ENCODE measurements around the gene SLC12A7.
A peak's percentile ranks its signal among the peaks of the same experiment; 100 is the strongest.
"Not testable (repeated sequence)": the region's sequence is repeated elsewhere in the genome, so short reads cannot be mapped to it uniquely, and the experiment has no call there.

SLC12A7 gene

GRCh38 chr5:1099926-1100663 lies 11.8 kb downstream of the SLC12A7 start:
- H3K9me3 ChIP-seq (ENCODE audit: insufficient read depth, low read depth, low read length) = no peaks in the 10 kb centered on the region
- peaks cover 8% of the 10 kb centered on the region for H3K36me3 ChIP-seq (ENCODE audit: insufficient read depth, low read length)
- WGBS = 71% methylated on average over 48 of the region's 48 CpGs
- H3K4me3 ChIP-seq (ENCODE audit: low read length) = no peak overlapping the region
- H3K9ac ChIP-seq (ENCODE audit: low read depth, low read length) = 0 out of 2 replicates have a peak overlapping the region, but pooled peaks have one; percentile 10
- H3K27ac ChIP-seq (ENCODE audit: low read depth, low read length) = peak overlapping the region; percentile 20; the same call in 1 of the 2 replicates
- no peaks in the 10 kb centered on the region for H3K27me3 ChIP-seq (ENCODE audit: insufficient read depth, low read length)
- H3K4me1 ChIP-seq (ENCODE audit: insufficient read depth, low read length) = peaks cover 65% of the 10 kb centered on the region

GRCh38 chr5:1098986-1099597 lies 12.8 kb downstream of the SLC12A7 start:
- Histone ChIP-seq H3K9me3 (ENCODE audit: insufficient read depth, low read depth, low read length) (no peaks in the 10 kb centered on the region), H3K27me3 (ENCODE audit: insufficient read depth, low read length) (no peaks in the 10 kb centered on the region), H3K9ac (ENCODE audit: low read depth, low read length) (no peak overlapping the region), H3K36me3 (ENCODE audit: insufficient read depth, low read length) (peaks cover 8% of the 10 kb centered on the region), H3K4me3 (ENCODE audit: low read length) (no peak overlapping the region), H3K27ac (ENCODE audit: low read depth, low read length) (peak overlapping the region; percentile 28; the same call in 1 of the 2 replicates), H3K4me1 (ENCODE audit: insufficient read depth, low read length) (peaks cover 65% of the 10 kb centered on the region)
- 82% methylated on average over 28 of the region's 28 CpGs for WGBS

- H3K27ac ChIP-seq (ENCODE audit: low read depth, low read length); H3K9ac ChIP-seq (ENCODE audit: low read depth, low read length); H3K27me3 ChIP-seq (ENCODE audit: insufficient read depth, low read length); H3K4me3 ChIP-seq (ENCODE audit: low read length); H3K9me3 ChIP-seq (ENCODE audit: insufficient read depth, low read depth, low read length): not testable (repeated sequence)
- Histone ChIP-seq H3K4me1 (ENCODE audit: insufficient read depth, low read length) (peaks cover 65% of the 10 kb centered on the region), H3K36me3 (ENCODE audit: insufficient read depth, low read length) (peaks cover 19% of the 10 kb centered on the region)
- WGBS = 75% methylated on average over 6 of the region's 7 CpGs
These were observed 13.9 kb downstream of the SLC12A7 start for GRCh38 chr5:1097988-1098385.

GRCh38 chr5:1097381-1097987 lies 14.4 kb downstream of the SLC12A7 start:
- WGBS = 87% methylated on average over 22 of the region's 22 CpGs

GRCh38 chr5:1096838-1097237 lies 15.0 kb downstream of the SLC12A7 start:
- H3K27ac ChIP-seq (ENCODE audit: low read depth, low read length) = no peak overlapping the region; the same call in 1 of the 2 replicates
- H3K9ac ChIP-seq (ENCODE audit: low read depth, low read length) = peak overlapping the region; percentile 26; the same call in 1 of the 2 replicates
- H3K4me1 ChIP-seq (ENCODE audit: insufficient read depth, low read length) = peaks cover 56% of the 10 kb centered on the region
- no peaks in the 10 kb centered on the region for H3K27me3 ChIP-seq (ENCODE audit: insufficient read depth, low read length)
- peaks cover 28% of the 10 kb centered on the region for H3K36me3 ChIP-seq (ENCODE audit: insufficient read depth, low read length)
- no peaks in the 10 kb centered on the region for H3K9me3 ChIP-seq (ENCODE audit: insufficient read depth, low read depth, low read length)
- no peak overlapping the region for H3K4me3 ChIP-seq (ENCODE audit: low read length)
- 84% methylated on average over 10 of the region's 10 CpGs for WGBS

More at GRCh38 chr5:1097381-1097987, 14.4 kb downstream of the SLC12A7 start:
- Histone ChIP-seq H3K27ac (ENCODE audit: low read depth, low read length) (peak overlapping the region; percentile 3; the same call in 1 of the 2 replicates), H3K9me3 (ENCODE audit: insufficient read depth, low read depth, low read length) (no peaks in the 10 kb centered on the region), H3K36me3 (ENCODE audit: insufficient read depth, low read length) (peaks cover 23% of the 10 kb centered on the region), H3K4me1 (ENCODE audit: insufficient read depth, low read length) (peaks cover 63% of the 10 kb centered on the region), H3K27me3 (ENCODE audit: insufficient read depth, low read length) (no peaks in the 10 kb centered on the region), H3K4me3 (ENCODE audit: low read length) (no peak overlapping the region), H3K9ac (ENCODE audit: low read depth, low read length) (no peak overlapping the region; the same call in 1 of the 2 replicates)

GRCh38 chr5:1095990-1096363 lies 15.9 kb downstream of the SLC12A7 start:
- Histone ChIP-seq H3K4me1 (ENCODE audit: insufficient read depth, low read length) (peaks cover 48% of the 10 kb centered on the region), H3K36me3 (ENCODE audit: insufficient read depth, low read length) (peaks cover 37% of the 10 kb centered on the region), H3K9ac (ENCODE audit: low read depth, low read length) (no peak overlapping the region), H3K9me3 (ENCODE audit: insufficient read depth, low read depth, low read length) (no peaks in the 10 kb centered on the region), H3K4me3 (ENCODE audit: low read length) (no peak overlapping the region), H3K27ac (ENCODE audit: low read depth, low read length) (no peak overlapping the region), H3K27me3 (ENCODE audit: insufficient read depth, low read length) (no peaks in the 10 kb centered on the region)
- 91% methylated on average over 11 of the region's 11 CpGs for WGBS

GRCh38 chr5:1095302-1095989 lies 16.4 kb downstream of the SLC12A7 start:
- Histone ChIP-seq H3K27me3 (ENCODE audit: insufficient read depth, low read length) (no peaks in the 10 kb centered on the region), H3K36me3 (ENCODE audit: insufficient read depth, low read length) (peaks cover 37% of the 10 kb centered on the region)
- 86% methylated on average over 22 of the region's 22 CpGs for WGBS

GRCh38 chr5:1094670-1095190 lies 17.1 kb downstream of the SLC12A7 start:
- 45% methylated on average over 13 of the region's 21 CpGs for WGBS
- peaks cover 41% of the 10 kb centered on the region for H3K36me3 ChIP-seq (ENCODE audit: insufficient read depth, low read length)
- no peak overlapping the region for H3K4me3 ChIP-seq (ENCODE audit: low read length)
- H3K4me1 ChIP-seq (ENCODE audit: insufficient read depth, low read length) = peaks cover 36% of the 10 kb centered on the region
- peak overlapping the region; percentile 46; the same call in 1 of the 2 replicates for H3K27ac ChIP-seq (ENCODE audit: low read depth, low read length)
- no peak overlapping the region; the same call in 1 of the 2 replicates for H3K9ac ChIP-seq (ENCODE audit: low read depth, low read length)
- no peaks in the 10 kb centered on the region for H3K27me3 ChIP-seq (ENCODE audit: insufficient read depth, low read length)
- no peaks in the 10 kb centered on the region for H3K9me3 ChIP-seq (ENCODE audit: insufficient read depth, low read depth, low read length)

More at GRCh38 chr5:1095302-1095989, 16.4 kb downstream of the SLC12A7 start:
- no peaks in the 10 kb centered on the region for H3K9me3 ChIP-seq (ENCODE audit: insufficient read depth, low read depth, low read length)
- H3K4me1 ChIP-seq (ENCODE audit: insufficient read depth, low read length) = peaks cover 43% of the 10 kb centered on the region
- H3K9ac ChIP-seq (ENCODE audit: low read depth, low read length) = no peak overlapping the region
- no peak overlapping the region for H3K4me3 ChIP-seq (ENCODE audit: low read length)
- H3K27ac ChIP-seq (ENCODE audit: low read depth, low read length) = no peak overlapping the region

- no peaks in the 10 kb centered on the region for H3K27me3 ChIP-seq (ENCODE audit: insufficient read depth, low read length)
- H3K9ac ChIP-seq (ENCODE audit: low read depth, low read length) = no peak overlapping the region
- 91% methylated on average over 26 of the region's 26 CpGs for WGBS
- no peaks in the 10 kb centered on the region for H3K9me3 ChIP-seq (ENCODE audit: insufficient read depth, low read depth, low read length)
- no peak overlapping the region for H3K27ac ChIP-seq (ENCODE audit: low read depth, low read length)
- peaks cover 26% of the 10 kb centered on the region for H3K4me1 ChIP-seq (ENCODE audit: insufficient read depth, low read length)
- H3K36me3 ChIP-seq (ENCODE audit: insufficient read depth, low read length) = peaks cover 45% of the 10 kb centered on the region
- H3K4me3 ChIP-seq (ENCODE audit: low read length) = no peak overlapping the region
These were observed 18.5 kb downstream of the SLC12A7 start for GRCh38 chr5:1093361-1093760.

GRCh38 chr5:1092122-1092521 lies 19.7 kb downstream of the SLC12A7 start:
- Histone ChIP-seq H3K27ac (ENCODE audit: low read depth, low read length) (no peak overlapping the region), H3K4me3 (ENCODE audit: low read length) (no peak overlapping the region), H3K9ac (ENCODE audit: low read depth, low read length) (no peak overlapping the region), H3K9me3 (ENCODE audit: insufficient read depth, low read depth, low read length) (no peaks in the 10 kb centered on the region), H3K36me3 (ENCODE audit: insufficient read depth, low read length) (peaks cover 53% of the 10 kb centered on the region), H3K27me3 (ENCODE audit: insufficient read depth, low read length) (no peaks in the 10 kb centered on the region), H3K4me1 (ENCODE audit: insufficient read depth, low read length) (peaks cover 18% of the 10 kb centered on the region)
- 96% methylated on average over 14 of the region's 14 CpGs for WGBS

Measured in HUES64 (cell line).